Spleen (tissue), 7 donors: ENCODE results near the gene PAX3.
"Not testable (repeated sequence)": the region's sequence is repeated elsewhere in the genome, so short reads cannot be mapped to it uniquely, and the experiment has no call there.

Experiments used
- POLR2A ChIP-seq, 3 donors: fragments of 450-650 bp; IDR thresholded peaks; one replicate each; pipeline ENCODE4 v1.5.1; 2017; ENCODE audit warnings: antibody characterized with exemption in 3 of 3, mild to moderate bottlenecking in 1 of 3
- TF ChIP-seq, protein P1 (sequence below), 11 experiments: fragments of 200-600 bp in 7 of 11; fragments of 450-650 bp in 4 of 11; sonication (generic) in 4 of 11; IDR thresholded peaks in 8 of 11; conservative IDR thresholded peaks in 3 of 11; 1 replicate in 7 of 11; 2 replicates in 4 of 11; pipeline versions ENCODE4 v1.4.0 to v1.8.0; 2016 to 2021; ENCODE audit warnings: antibody characterized with exemption in 11 of 11, inconsistent platforms in 4 of 11, mild to moderate bottlenecking in 1 of 11
- donor health status: DM: no; HTN: no; CAD: no; lungs with moderate emphysema.
- donor health status: DM: no; HTN: no; CAD: no.
- donor health status: DM: no; HTN: no; CAD: no.

DNA sequence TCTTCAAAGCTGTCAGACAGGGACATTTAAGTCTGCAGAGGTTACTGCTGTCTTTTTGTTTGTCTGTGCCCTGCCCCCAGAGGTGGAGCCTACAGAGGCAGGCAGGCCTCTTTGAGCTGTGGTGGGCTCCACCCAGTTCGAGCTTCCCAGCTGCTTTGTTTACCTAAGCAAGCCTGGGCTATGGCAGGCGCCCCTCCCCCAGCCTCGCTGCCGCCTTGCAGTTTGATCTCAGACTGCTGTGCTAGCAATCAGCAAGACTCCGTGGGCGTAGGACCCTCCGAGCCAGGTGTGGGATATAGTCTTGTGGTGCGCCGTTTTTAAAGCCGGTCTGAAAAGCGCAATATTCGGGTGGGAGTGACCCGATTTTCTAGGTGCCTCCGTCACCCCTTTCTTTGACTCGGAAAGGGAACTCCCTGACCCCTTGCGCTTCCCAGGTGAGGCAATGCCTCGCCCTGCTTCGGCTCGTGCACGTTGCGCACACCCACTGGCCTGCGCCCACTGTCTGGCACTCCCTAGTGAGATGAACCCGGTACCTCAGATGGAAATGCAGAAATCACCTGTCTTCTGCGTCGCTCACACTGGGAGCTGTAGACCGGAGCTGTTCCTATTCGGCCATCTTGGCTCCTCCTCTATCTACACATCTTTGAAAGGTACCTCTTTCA is 143.7 kb downstream of the PAX3 start:
- TF ChIP-seq, protein P1, sequence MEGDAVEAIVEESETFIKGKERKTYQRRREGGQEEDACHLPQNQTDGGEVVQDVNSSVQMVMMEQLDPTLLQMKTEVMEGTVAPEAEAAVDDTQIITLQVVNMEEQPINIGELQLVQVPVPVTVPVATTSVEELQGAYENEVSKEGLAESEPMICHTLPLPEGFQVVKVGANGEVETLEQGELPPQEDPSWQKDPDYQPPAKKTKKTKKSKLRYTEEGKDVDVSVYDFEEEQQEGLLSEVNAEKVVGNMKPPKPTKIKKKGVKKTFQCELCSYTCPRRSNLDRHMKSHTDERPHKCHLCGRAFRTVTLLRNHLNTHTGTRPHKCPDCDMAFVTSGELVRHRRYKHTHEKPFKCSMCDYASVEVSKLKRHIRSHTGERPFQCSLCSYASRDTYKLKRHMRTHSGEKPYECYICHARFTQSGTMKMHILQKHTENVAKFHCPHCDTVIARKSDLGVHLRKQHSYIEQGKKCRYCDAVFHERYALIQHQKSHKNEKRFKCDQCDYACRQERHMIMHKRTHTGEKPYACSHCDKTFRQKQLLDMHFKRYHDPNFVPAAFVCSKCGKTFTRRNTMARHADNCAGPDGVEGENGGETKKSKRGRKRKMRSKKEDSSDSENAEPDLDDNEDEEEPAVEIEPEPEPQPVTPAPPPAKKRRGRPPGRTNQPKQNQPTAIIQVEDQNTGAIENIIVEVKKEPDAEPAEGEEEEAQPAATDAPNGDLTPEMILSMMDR (IDR thresholded peaks at IDR 0.05 in 8 of 11, conservative IDR thresholded peaks at IDR 0.05 in 3 of 11), result not testable (repeated sequence)
- TF ChIP-seq POLR2A (IDR thresholded peaks at IDR 0.05), result not testable (repeated sequence)
